ENCODE data around the gene TMEM117. TPM values are rescaled to one million over a fixed set of nuclear protein-coding genes. Genes with fewer than 3 reads are reported as not detected.

Gene TMEM117
- total and polyA plus RNA-seq, 2 donors (not counting 3 experiments of a cell fraction or from before 2014, with no cell fraction given) = 1.2 to 3.8 TPM

GRCh38 chr12:44299524-44299923, 463.6 kb downstream of the TMEM117 start:
- DNase-seq (ENCODE audit: low read depth, low spot score) = no peak
- intact Hi-C loops (cut with micrococcal nuclease) = no loop called here

More at GRCh38 chr12:44299524-44299923, 463.6 kb downstream of the TMEM117 start:
- ChIA-PET POLR2A (no interaction called here), CTCF (no interaction called here)
- H3K4me3 ChIP-seq (replicated peaks in 1 of 3; ENCODE audit: insufficient read depth in 1 of 3, low read depth in 1 of 3, low read length in 3 of 3) = no peak overlapping the region
- H3K27ac ChIP-seq (ENCODE audit: insufficient read depth, low read depth, low read length) = no peak overlapping the region
- no peaks in the 10 kb centered on the region for H3K79me2 ChIP-seq (ENCODE audit: control insufficient read depth, insufficient read depth, low read length)
- no peak overlapping the region for H2AFZ ChIP-seq (ENCODE audit: low read depth, low read length)
- TF ChIP-seq GATA2 (IDR thresholded peaks at IDR 0.05; ENCODE audit: insufficient read depth, insufficient read length, low read depth, low read length) = no peak
- TF ChIP-seq FOS (IDR thresholded peaks at IDR 0.05; ENCODE audit: borderline replicate concordance, insufficient read depth, low read length) = no peak
- TF ChIP-seq POLR2AphosphoS5 (IDR thresholded peaks at IDR 0.05; ENCODE audit: insufficient read depth, low read depth, low read length) = no peak
- TF ChIP-seq JUN (IDR thresholded peaks at IDR 0.05; ENCODE audit: borderline replicate concordance, insufficient read depth, insufficient read length, low read depth) = no peak
- TF ChIP-seq POLR2A (IDR thresholded peaks at IDR 0.05; ENCODE audit: low read depth, low read length) = no peak
- no peak for TF ChIP-seq EZH2 (IDR thresholded peaks at IDR 0.05; ENCODE audit: borderline replicate concordance, low read depth, low read length, severe bottlenecking)
- TF ChIP-seq, protein P1, sequence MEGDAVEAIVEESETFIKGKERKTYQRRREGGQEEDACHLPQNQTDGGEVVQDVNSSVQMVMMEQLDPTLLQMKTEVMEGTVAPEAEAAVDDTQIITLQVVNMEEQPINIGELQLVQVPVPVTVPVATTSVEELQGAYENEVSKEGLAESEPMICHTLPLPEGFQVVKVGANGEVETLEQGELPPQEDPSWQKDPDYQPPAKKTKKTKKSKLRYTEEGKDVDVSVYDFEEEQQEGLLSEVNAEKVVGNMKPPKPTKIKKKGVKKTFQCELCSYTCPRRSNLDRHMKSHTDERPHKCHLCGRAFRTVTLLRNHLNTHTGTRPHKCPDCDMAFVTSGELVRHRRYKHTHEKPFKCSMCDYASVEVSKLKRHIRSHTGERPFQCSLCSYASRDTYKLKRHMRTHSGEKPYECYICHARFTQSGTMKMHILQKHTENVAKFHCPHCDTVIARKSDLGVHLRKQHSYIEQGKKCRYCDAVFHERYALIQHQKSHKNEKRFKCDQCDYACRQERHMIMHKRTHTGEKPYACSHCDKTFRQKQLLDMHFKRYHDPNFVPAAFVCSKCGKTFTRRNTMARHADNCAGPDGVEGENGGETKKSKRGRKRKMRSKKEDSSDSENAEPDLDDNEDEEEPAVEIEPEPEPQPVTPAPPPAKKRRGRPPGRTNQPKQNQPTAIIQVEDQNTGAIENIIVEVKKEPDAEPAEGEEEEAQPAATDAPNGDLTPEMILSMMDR (IDR thresholded peaks at IDR 0.05; ENCODE audit: extremely low read depth in 1 of 2, insufficient read depth in 1 of 2, low read depth in 1 of 2, low read length in 2 of 2) = no peak
- TF ChIP-seq MAX (IDR thresholded peaks at IDR 0.05; ENCODE audit: insufficient read depth, insufficient read length) = no peak
- TF ChIP-seq MYC (IDR thresholded peaks at IDR 0.05; ENCODE audit: low read depth, low read length) = no peak
- dilution Hi-C loops (cut with MboI; ENCODE audit: extremely low pct_ligation_motif_present, low sequenced_read_pairs) = no loop called here
- no peaks in the 10 kb centered on the region for H3K9me1 ChIP-seq (replicated peaks; ENCODE audit: control insufficient read depth, extremely low read depth, insufficient read depth, low read length)
- H3K9me3 ChIP-seq (replicated peaks; ENCODE audit: control insufficient read depth, insufficient read depth, low read length) = no peaks in the 10 kb centered on the region
- H3K9ac ChIP-seq (replicated peaks; ENCODE audit: extremely low read depth, insufficient read depth, low read length) = no peak overlapping the region
- H3K4me2 ChIP-seq (ENCODE audit: insufficient read depth, low read length) = no peak overlapping the region
- no peaks in the 10 kb centered on the region for H3K36me3 ChIP-seq (ENCODE audit: control insufficient read depth in 2 of 2, extremely low read depth in 1 of 2, insufficient read depth in 2 of 2, low read length in 2 of 2)
- no peaks in the 10 kb centered on the region for H3K4me1 ChIP-seq (ENCODE audit: control insufficient read depth, extremely low read depth, insufficient read depth, low read length)
- no peaks in the 10 kb centered on the region for H4K20me1 ChIP-seq (replicated peaks; ENCODE audit: control insufficient read depth, extremely low read depth, insufficient read depth, low read length)
- no peak for FAIRE-seq
- no TSS peak for BruUV-seq (replicated peaks)
- no peaks in the 10 kb centered on the region for H3K27me3 ChIP-seq (ENCODE audit: control insufficient read depth in 2 of 2, insufficient read depth in 2 of 2, low read length in 2 of 2)

Data from endothelial cell of umbilical vein (primary cell).